HG03439 (cell line): ENCODE results near the gene NEDD4.
"Not testable (repeated sequence)": the region's sequence is repeated elsewhere in the genome, so short reads cannot be mapped to it uniquely, and the experiment has no call there.

Experiments used
- ATAC-seq: cut with Tn5 transposase; IDR thresholded peaks from one replicate; pipeline ENCODE4 v1.9.1; 2021; ENCODE audit warnings: mild to moderate bottlenecking, moderate library complexity; ENCODE audit not compliant: unreplicated experiment

NEDD4 gene

GRCh38 chr15:55959744-55960447 is 33.5 kb downstream of the NEDD4 start:
- no peak for ATAC-seq

GRCh38 chr15:55958349-55958748 is 35.1 kb downstream of the NEDD4 start:
- ATAC-seq: no peak

- no peak for ATAC-seq
Measured at GRCh38 chr15:55954862-55955605, 38.4 kb downstream of the NEDD4 start.

GRCh38 chr15:55952501-55953274 is 40.7 kb downstream of the NEDD4 start:
- ATAC-seq: not testable (repeated sequence)

- ATAC-seq: not testable (repeated sequence)
Measured at GRCh38 chr15:55944606-55945005, 48.8 kb downstream of the NEDD4 start.

- no peak for ATAC-seq
Measured at GRCh38 chr15:55942332-55942731, 51.1 kb downstream of the NEDD4 start.

- no peak for ATAC-seq
Measured at GRCh38 chr15:55937040-55937439, 56.4 kb downstream of the NEDD4 start.

- no peak for ATAC-seq
Measured at GRCh38 chr15:55928955-55929354, 64.5 kb downstream of the NEDD4 start.

- no peak for ATAC-seq
Measured at GRCh38 chr15:55921744-55922143, 71.7 kb downstream of the NEDD4 start.

- ATAC-seq: no peak
Measured at GRCh38 chr15:55917881-55918296, 75.5 kb downstream of the NEDD4 start.

GRCh38 chr15:55916666-55917409 is 76.6 kb downstream of the NEDD4 start:
- ATAC-seq: no peak

- ATAC-seq: no peak
Measured at GRCh38 chr15:55915876-55916567, 77.4 kb downstream of the NEDD4 start.

GRCh38 chr15:55915221-55915620 is 78.2 kb downstream of the NEDD4 start:
- no peak for ATAC-seq

- ATAC-seq: no peak
Measured at GRCh38 chr15:55914446-55914845, 79.0 kb downstream of the NEDD4 start.

- ATAC-seq: no peak
Measured at GRCh38 chr15:55912982-55913381, 80.4 kb downstream of the NEDD4 start.

- no peak for ATAC-seq
Measured at GRCh38 chr15:55909036-55909811, 84.2 kb downstream of the NEDD4 start.

- no peak for ATAC-seq
Measured at GRCh38 chr15:55907797-55908196, 85.6 kb downstream of the NEDD4 start.

- ATAC-seq: no peak
Measured at GRCh38 chr15:55902981-55903380, 90.4 kb downstream of the NEDD4 start.

GRCh38 chr15:55900019-55900418 is 93.4 kb downstream of the NEDD4 start:
- ATAC-seq: no peak

- no peak for ATAC-seq
Measured at GRCh38 chr15:55899537-55899936, 93.9 kb downstream of the NEDD4 start.
